GM18520 (cell line): ENCODE results near the gene RPH3AL.
"Not testable (repeated sequence)": the region's sequence is repeated elsewhere in the genome, so short reads cannot be mapped to it uniquely, and the experiment has no call there.

Experiments used
- ATAC-seq: cut with Tn5 transposase; IDR thresholded peaks from one replicate; pipeline ENCODE4 v1.9.1; 2021; ENCODE audit not compliant: unreplicated experiment

RPH3AL gene

DNA sequence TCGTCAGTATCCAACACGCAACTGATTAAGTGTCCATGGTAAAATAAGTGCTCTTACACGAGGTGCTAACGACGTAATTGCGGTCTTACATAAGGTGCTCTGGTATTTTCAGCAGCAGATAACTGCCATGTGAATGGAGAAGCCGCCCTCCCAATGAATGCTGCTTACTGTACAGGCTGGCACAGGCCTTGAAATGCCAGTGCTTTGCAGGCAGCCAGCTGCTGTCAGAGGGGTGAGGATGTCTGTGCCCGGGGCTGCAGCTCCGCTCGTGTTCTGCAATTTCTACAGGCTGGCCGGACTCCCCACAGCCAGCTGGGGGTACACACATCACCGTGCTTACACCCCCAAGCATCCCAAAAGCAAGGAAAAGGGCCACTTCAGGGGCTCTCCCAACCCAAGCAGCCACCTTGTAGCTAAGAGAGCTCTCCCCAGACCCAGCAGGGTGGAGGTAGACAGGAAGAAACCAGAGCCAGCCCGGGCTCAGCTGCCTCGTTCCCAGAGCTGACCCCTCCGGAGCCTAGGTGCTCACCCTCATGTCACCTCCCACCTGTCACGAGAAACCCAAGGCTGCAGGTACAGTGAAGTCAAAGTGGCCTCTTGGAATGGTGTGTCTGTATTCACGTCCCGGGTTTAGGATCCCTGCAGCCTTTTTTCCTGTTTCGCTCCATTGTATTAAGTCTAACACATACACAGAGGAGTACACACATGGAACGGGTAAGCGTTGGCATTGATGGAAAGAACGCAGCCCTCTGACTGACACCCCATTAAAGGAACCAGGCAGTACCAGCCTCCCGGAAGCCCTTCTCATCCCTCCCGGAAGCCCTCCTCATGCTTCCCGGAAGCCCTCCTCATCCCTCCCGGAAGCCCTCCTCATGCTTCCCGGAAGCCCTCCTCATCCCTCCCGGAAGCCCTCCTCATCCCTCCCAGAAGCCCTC, 27.2 kb upstream of the RPH3AL start:
- no peak for ATAC-seq

DNA sequence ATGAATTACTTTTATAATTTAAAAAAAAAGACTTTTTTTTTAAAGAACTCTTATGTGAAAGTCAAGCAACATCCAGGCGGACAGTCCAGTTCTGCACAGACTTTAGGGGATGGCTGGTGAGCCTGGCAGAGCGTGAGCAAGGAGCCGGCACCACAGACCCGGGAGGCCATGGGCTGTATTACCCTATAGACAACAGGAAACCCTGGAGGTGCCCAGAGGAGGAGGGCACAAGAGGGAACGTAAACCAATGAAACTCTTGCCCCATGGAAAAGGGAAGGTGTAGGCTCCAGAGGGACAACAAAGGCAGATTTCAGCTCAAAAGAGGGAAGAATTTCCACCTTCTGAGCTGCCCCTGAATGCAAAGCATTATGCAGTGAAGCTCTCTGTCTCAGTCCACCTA, 25.5 kb upstream of the RPH3AL start:
- ATAC-seq: no peak

DNA sequence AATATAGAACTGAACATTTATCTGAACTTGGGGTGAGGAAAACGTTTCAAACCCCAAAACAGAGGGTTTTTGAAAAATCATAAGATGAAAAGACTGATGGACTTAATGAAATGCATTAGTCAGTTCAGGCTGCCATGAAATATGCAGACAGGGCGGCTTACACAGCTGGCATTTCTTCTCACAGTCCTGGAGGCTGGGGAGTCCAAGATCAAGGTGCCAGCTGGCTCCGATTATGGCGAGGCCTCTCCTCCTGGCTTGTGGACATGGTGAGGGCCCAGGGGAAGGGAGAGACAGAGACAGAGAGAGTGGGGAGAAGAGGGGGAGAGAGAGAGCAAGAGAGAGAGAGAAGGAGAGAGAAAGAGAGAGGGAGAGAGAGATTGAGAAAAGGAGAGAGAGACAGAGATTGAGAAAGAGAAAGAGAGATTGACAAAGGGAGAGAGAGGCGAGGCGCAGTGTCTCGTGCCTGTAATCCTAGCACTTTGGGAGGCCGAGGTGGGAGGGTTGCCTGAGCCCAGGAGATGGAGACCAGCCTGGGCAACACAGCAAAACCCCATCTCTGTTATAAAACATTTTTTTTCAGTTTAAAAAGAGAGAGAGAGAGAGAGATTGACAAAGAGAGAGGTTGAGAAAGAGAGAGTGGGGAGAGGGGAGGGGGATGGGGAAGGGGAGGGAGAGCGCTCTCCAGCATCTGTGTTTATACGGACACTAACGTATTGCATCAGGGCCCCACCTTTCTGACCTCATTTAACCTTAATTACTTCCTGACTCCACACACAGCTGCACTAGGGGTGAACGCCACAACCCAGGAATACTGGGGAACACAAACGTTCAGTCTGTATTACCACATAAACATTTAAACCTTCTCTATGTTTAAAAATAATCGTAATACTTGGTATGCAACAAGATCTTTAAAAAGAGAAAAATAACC, 24.6 kb upstream of the RPH3AL start:
- ATAC-seq: no peak

DNA sequence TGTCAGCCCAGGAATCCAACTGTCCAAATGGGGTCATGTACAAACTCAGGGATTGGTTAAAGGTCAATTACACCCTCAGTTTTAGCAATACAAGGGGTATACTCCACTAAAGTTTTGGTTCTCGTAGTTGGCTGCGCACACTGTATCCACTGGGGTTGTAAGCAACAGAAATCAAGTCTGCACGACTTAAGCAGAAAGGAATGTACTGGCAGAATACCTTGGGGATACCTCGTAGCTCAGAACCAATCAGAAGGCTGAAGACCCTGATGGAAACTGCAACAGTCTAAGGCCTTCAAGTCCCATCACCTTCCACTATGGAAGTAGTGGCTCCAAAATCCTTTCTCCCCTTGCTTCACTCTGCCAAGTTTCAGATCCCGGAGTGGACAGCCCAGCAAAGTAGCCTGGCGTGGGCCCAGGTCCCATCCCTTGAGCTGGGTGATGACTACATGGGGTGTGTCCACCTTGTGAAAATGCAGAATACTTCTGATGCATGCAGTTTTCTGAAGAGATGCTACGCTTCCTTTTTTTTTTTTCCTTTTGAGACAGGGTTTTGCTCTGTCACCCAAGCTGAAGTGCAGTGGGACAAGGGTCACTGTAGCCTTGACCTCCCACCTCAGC, 21.1 kb upstream of the RPH3AL start:
- ATAC-seq: no peak

DNA sequence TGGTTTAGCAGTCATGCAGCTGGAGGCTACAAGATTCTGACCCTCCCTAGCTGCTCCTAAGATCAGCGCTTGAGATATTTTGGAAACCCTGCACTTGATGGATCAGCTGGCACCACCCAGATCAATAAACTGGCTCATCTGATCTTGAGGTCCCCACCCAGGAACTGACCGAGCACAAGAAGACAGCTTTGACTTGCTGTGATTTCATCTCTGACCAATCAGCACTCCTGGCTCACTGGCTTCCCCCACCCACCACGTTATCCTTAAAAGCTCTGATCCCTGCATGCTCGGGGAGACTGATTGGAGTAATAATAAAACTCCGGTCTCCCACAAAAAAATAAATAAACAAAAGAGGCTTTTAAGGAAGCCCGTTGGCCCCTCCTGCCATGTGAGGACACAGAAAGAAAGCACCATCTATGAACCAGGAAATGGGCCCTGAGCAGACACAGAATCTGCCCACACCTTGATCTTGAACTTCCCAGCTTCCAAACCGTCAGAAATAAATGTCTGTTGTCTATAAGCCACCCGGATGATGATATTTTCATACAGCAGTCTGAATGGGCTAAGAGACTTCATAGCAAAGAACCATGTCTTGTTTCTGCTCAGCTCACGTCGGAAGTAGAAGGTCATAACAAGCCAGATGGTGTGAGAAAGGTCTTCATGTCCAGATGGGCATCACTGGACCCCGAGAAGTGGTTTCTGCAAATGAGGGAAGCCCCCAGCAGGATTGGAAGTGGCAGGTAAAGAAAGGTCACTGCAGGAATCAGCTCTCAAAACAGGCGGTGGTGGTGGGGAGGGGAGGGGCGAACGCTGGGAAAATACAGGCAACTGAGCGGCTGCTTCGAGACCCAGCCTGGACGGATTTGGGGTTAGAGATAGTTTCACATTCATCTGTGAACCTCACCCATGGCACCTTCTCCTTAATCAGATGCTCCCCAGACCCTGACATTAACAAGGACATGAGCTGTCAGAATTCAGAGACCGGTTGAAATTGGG, 19.8 kb upstream of the RPH3AL start:
- no peak for ATAC-seq

DNA sequence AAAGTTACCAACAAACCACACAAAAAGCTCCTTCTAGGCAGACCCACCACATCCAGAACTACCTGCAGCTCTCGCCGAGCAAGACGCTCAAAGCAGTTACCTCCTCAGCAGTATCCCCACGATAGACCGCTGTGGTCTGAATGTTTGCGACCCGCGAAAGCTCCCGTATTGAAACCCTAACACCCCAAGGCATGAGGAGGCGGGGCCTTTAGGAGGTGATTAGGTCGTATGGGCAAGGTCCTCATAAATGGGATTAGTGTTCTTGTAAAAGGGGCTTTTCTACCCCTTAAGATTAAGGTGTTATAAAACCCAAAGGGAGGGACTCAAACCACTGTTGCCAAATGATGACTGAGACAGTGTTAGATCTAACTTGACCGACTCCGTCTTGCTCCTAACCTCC, 19.0 kb upstream of the RPH3AL start:
- no peak for ATAC-seq

DNA sequence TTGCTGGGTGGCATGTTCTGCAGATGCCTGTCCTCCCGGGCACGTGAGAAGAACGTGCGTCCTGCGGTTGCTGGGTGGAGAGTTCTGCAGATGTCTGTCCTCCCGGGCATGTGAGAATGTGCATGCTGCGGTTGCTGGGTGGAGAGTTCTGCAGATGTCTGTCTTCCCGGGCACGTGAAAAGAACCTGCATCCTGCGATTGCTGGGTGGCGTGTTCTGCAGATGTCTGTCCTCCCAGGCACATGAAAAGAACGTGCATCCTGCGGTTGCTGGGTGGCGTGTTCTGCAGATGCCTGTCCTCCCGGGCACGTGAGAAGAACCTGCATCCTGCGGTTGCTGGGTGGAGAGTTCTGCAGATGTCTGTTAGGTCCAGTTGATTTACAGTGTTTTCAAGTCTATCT, 15.0 kb upstream of the RPH3AL start:
- not testable (repeated sequence) for ATAC-seq

DNA sequence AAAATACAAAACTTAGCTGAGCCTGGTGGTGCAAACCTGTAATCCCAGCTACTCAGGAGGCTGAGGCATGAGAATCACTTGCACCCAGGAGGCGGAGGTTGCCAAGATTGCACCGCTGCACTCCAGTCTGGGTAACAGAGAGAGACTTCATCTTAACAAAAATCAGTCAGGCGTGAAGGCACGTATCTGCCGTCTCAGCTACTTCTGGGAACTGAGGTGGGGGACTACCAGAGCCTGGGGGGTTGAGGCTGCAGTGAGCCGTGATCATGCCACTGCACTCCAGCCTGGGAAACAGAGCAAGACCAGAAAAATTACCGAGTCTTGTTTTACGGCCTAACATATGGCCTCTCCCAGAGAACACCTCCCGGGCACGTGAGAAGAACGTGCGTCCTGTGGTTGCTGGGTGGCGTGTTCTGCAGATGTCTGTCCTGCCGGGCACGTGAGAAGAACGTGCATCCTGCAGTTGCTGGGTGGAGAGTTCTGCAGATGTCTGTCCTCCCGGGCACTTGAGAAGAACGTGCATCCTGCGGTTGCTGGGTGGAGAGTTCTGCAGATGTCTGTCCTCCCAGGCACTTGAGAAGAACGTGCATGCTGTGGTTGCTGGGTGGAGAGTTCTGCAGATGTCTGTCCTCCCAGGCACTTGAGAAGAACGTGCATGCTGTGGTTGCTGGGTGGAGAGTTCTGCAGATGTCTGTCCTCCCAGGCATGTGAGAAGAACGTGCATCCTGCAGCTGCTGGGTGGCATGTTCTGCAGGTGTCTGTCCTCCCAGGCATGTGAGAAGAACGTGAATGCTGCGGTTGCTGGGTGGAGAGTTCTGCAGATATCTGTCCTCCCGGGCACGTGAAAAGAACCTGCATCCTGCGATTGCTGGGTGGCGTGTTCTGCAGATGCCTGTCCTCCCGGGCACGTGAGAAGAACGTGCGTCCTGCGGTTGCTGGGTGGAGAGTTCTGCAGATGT, 14.3 kb upstream of the RPH3AL start:
- not testable (repeated sequence) for ATAC-seq

DNA sequence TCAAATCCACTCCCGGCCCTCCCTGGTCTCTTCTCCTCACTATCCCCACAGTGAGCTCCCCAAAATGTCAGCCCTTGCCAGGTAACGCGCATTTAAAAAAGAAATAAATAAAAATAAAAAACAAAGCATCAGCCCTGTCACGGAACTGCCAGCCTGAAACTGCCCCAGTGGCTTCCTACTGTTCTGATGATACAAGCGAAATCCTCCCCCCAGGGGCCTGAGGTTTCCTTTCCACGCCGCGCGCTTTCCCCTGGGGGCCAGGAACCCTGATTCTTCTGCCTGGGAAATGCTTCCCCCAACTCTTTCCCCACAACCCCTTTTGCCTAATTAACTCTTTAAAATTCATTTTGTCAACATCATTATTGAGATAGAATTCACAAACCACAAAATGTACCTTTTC, 12.2 kb upstream of the RPH3AL start:
- no peak for ATAC-seq

DNA sequence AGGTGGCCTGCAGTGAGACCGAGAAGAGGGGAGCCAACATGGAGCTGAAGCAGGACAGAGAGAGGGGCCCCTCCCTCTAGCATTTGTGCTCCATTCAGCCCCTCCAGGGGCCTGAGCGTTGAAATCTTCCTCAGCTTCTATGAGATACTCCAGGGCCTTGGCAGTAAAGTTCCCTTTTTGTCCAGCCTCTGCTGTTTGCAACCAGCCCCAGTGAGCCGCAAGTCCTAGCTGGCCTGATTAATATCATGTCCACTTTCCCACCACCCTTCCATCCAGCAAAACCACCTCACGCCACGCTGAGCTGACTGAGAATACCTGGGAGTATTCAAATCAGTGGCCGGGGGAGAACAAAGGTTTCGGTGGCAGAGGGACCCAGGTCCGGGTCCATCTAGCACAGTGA, 11.7 kb upstream of the RPH3AL start:
- ATAC-seq: no peak

DNA sequence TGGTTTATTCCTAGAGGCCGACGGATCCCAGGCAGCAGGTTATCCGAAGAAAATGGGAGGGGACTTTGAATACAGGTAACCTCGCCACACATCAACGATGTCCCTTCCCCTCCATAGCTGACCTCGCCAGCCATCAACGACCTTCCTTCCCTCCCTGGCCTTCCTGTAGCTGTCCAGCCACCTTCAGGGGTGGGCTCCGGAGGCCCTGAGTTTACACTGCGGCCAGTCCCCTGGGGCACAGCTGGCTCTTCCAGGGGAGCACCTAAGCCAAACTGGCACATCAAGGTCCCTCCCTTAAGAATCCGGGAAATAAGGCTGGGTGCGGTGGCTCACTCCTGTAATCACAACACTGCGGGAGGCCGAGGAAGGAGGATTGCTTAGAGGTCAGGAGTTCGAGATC, 10.1 kb upstream of the RPH3AL start:
- ATAC-seq: no peak

DNA sequence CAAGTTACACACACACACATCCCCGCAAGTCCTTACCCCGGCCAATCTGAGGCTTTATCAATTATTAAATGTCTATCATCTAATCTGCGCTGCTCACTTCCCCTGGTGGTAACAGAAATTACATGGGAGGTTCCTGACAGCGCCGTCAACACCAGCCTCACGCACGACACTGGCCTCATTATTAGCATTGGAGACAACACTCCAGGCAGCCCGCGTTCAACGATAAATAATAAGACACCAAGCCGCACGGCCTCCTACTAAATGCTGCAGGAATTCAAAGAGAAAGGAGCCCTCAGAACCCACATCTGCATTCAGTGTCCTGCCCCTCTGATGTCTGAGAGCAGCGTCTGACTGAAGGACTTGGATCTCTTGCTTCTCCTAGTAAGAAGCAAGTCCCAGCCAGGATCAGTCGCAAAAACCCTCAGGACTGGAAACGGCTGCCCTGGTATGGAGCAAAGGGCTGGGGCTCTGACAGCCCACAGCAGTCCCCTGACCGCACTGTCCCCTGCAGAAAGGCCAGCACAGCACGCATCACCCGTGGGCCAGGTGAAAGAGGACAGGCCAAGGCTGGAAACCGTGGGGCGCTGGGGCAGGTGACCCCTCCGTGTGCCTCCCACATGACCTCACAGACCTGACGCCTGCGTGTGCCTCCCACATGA, 7.6 kb upstream of the RPH3AL start:
- no peak for ATAC-seq

DNA sequence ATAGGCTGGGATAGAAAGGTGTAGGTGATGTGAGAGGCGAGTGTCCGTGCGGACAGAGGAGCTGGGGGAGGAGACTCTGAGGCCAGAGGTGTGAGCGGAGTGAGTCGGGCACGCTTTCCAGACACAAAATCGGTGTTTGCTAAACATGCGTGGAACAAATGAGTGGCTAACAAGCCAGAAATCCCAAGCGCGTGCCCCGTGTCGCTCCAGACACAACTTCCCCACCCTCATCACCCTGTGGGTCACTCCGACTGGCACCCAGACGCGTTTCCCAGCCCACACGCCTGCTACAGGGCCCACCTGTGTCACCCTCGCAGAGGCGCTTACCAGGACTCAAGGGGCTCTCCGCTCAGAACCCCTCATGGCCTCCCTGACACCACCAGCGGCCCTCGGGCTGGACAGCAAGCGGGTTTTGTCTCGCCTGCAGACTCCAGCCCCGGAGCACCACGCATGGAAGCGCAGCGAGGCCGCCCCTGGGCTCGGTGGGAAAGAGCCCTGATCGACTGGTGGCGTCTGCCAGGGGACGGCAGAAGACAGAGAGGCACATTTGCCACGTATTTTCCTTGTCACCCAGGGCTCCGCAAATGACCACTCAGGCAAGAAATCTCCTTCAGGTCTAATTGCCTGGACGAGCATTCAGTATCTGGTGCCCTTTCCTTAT, 6.0 kb upstream of the RPH3AL start:
- no peak for ATAC-seq

DNA sequence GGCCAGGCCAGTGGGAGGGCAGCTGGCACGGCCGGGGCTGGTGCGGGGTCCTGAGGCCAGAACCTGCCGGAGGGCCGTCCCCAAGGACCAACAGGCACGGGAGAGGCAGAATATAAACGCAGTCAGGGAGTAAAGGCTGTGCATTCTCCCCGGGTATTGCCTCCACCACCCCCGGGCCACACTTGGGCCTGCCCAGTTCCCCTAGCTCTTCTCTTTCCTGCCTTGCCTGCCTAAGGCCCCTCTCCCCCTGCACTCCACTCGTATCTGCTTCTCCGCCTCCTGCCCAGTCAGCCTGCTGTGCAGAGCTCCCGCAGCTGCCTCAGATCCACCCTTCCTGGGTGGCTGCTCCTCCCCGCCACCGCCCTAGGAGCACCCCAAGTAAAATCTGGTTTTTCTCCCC, 5.0 kb upstream of the RPH3AL start:
- ATAC-seq: no peak

DNA sequence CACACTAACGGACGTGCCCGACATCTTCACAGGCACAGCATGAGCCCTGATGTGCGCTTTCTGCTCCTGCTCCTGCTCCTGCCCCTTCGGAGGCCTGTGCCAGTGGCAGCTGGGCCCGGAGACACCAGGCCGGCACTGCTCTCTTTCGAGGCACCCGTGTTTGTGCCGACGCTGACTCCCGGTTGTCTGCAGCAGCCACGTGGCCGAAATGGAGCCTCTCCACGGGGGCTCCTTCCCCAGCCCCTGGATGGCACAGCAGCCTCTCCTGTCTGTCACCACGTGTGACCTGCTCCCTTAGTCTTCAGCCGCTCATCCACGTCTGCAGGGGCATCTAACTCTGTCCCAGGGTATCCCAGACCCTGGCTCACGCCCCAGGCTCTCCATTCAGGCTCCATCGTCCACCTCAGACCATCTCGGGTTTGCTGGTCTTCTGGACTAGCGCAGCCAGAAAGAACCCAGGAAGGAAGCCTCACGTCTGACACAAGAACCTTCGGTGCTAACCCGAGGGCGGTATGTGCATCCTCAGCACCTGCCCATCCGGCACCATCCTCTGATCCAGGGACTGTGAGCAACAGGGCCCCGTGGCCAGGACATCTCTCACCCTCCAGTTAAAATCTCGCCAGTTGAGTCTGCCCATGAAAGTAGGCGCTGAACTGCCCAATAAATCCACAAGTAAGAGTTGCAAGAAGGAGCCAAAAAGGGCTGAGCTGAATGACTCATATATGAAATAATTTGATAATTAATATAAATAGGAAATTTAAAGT, 4.2 kb upstream of the RPH3AL start:
- no peak for ATAC-seq

DNA sequence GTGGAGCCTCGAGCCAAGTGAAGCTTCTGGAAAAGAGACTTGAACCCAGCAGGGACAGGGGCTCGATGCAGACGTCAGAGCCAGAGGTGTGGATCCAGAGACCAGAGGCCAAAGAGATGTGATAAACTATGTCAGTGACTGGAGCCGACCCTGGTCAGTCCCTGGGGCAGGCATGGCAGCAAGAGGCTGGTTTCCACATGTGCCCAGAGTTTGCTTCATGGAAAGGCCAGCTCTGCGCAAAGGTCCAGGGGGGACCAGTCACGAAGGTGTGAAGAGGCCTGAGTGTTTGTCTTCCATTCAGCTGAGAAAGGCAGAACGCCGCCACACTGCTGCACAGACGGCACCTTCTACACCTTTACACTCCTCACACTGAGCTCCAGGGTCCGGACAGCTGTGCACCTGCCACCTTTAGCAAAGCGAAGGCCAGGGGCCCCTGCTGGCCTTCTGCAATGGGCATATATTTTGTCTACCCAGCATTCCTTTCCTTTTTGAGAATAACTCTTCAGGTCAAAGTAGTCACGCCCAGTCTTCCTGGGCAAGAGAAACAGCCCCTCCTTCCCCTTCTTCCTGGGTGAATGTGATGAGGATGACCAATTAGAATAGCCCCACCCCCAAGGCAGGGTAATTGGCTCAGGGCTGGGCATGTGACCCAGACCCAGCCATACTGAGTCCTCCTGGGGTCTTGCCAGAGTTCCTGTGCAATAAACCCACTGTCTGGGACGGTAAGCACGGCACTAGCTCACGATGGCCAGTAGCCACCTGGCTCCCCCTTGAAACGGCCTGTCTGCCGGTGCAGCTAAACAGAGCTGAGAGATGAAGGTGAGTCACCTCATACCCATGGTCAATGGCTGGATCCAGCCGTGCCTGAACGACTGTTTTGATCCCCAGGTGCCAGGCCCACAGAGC, 2.3 kb upstream of the RPH3AL start:
- no peak for ATAC-seq
